BLaER1 treated with 17β-estradiol and CSF1 and Interleukin-3, amounts not matched to agents 10 nM and 100 nM (cell line): Measurements from ENCODE around the gene RAD23A.
A peak's percentile ranks its signal among the peaks of the same experiment; 100 is the strongest.

Experiments used
- H3K27ac ChIP-seq, 11 experiments: shearing (Covaris generic); formaldehyde crosslinking; 2 replicates each; pipeline ENCODE4 v1.8.1; 2022
- H3K27me3 ChIP-seq, 11 experiments: shearing (Covaris generic); formaldehyde crosslinking; 2 replicates each; pipeline ENCODE4 v1.8.1; 2022
- H3K36me3 ChIP-seq, 11 experiments: shearing (Covaris generic); formaldehyde crosslinking; 2 replicates each; pipeline ENCODE4 v1.8.1; 2022
- H3K4me1 ChIP-seq, 10 experiments: shearing (Covaris generic); formaldehyde crosslinking; 2 replicates each; pipeline ENCODE4 v1.8.1; 2022
- H3K4me2 ChIP-seq, 11 experiments: shearing (Covaris generic); formaldehyde crosslinking; 2 replicates each; pipeline ENCODE4 v1.8.1; 2022
- H3K4me3 ChIP-seq, 10 experiments: shearing (Covaris generic); formaldehyde crosslinking; 2 replicates each; pipeline ENCODE4 v1.8.1; 2022
- H3K9ac ChIP-seq, 11 experiments: shearing (Covaris generic); formaldehyde crosslinking; 2 replicates each; pipeline ENCODE4 v1.8.1; 2022
- H3K9me3 ChIP-seq, 11 experiments: shearing (Covaris generic); formaldehyde crosslinking; replicated peaks in 1 of 11; 2 replicates each; pipeline ENCODE4 v1.8.1; 2022
- H4K20me1 ChIP-seq, 11 experiments: shearing (Covaris generic); formaldehyde crosslinking; 2 replicates each; pipeline ENCODE4 v1.8.1; 2022
- Cebpa-rat ChIP-seq, 11 experiments: shearing (Covaris generic); IDR thresholded peaks; 2 replicates each; pipeline ENCODE4 v1.8.1; 2022

The RAD23A gene

GRCh38 chr19:12992729-12993128, 47.1 kb downstream of the RAD23A start:
- peaks cover 0 to 7% (median 0%) of the 10 kb centered on the region in 11 experiments; a peak in 7 of 22 replicates for H3K9me3 ChIP-seq
- no peak for TF ChIP-seq Cebpa-rat (IDR thresholded peaks at IDR 0.05)
- peaks cover 0 to 51% (median 33%) of the 10 kb centered on the region in 10 experiments; a peak in 17 of 20 replicates for H3K4me1 ChIP-seq
- no peaks in the 10 kb centered on the region for H3K36me3 ChIP-seq
- no peak overlapping the region for H3K27ac ChIP-seq
- H3K9ac ChIP-seq: no peak overlapping the region
- H3K4me2 ChIP-seq: no peak overlapping the region
- peaks cover 0 to 17% (median 13%) of the 10 kb centered on the region in 11 experiments; a peak in 16 of 22 replicates for H4K20me1 ChIP-seq
- peaks cover 6 to 24% (median 8%) of the 10 kb centered on the region in 11 experiments; a peak in 18 of 22 replicates for H3K27me3 ChIP-seq
- H3K4me3 ChIP-seq: no peak overlapping the region

- peaks cover 0 to 21% (median 16%) of the 10 kb centered on the region in 11 experiments; a peak in 16 of 22 replicates for H4K20me1 ChIP-seq
- peaks cover 6 to 24% (median 8%) of the 10 kb centered on the region in 11 experiments; a peak in 18 of 22 replicates for H3K27me3 ChIP-seq
- no peak overlapping the region for H3K4me2 ChIP-seq
- no peak overlapping the region for H3K9ac ChIP-seq
- no peak for TF ChIP-seq Cebpa-rat (IDR thresholded peaks at IDR 0.05)
- H3K27ac ChIP-seq: no peak overlapping the region
- peaks cover 0 to 7% (median 0%) of the 10 kb centered on the region in 11 experiments; a peak in 7 of 22 replicates for H3K9me3 ChIP-seq
- H3K36me3 ChIP-seq: peaks cover 0 to 3% (median 2%) of the 10 kb centered on the region in 11 experiments; a peak in 7 of 22 replicates
- peaks cover 0 to 47% (median 25%) of the 10 kb centered on the region in 10 experiments; a peak in 17 of 20 replicates for H3K4me1 ChIP-seq
- H3K4me3 ChIP-seq: no peak overlapping the region
These were observed 47.9 kb downstream of the RAD23A start for GRCh38 chr19:12993562-12993961.

GRCh38 chr19:12994701-12995595, 49.3 kb downstream of the RAD23A start, which contains the start of gene NFIX:
NFIX (plus strand) TSS chr19:12995475; CDS start chr19:12995838, 363 bp downstream.
- Histone ChIP-seq H3K4me2 (peak within 1 kb of the TSS; percentile 91 to 99 (median 97)), H3K4me1 (peaks cover 0 to 40% (median 25%) of the 10 kb centered on the region in 10 experiments; a peak in 17 of 20 replicates), H3K4me3 (peak within 1 kb of the TSS; percentile 72 to 91 (median 80)), H3K36me3 (peaks cover 0 to 16% (median 6%) of the 10 kb centered on the region in 11 experiments; a peak in 7 of 22 replicates), H4K20me1 (peaks cover 0 to 34% (median 19%) of the 10 kb centered on the region in 11 experiments; a peak in 17 of 22 replicates), H3K27ac (peak within 1 kb of the TSS in 10 of 11 experiments; percentile 50 to 82 (median 77); a peak in 20 of 22 replicates), H3K9ac (peak within 1 kb of the TSS; percentile 73 to 91 (median 84)), H3K9me3 (no peaks in the 10 kb centered on the region), H3K27me3 (peaks cover 6 to 24% (median 8%) of the 10 kb centered on the region in 11 experiments; a peak in 18 of 22 replicates)
- no peak for TF ChIP-seq Cebpa-rat (IDR thresholded peaks at IDR 0.05)

- TF ChIP-seq Cebpa-rat (IDR thresholded peaks at IDR 0.05): no peak
- Histone ChIP-seq H3K9ac (peak overlapping the region; percentile 73 to 91 (median 84)), H3K27me3 (peaks cover 6 to 24% (median 8%) of the 10 kb centered on the region in 11 experiments; a peak in 18 of 22 replicates), H4K20me1 (peaks cover 0 to 42% (median 27%) of the 10 kb centered on the region in 11 experiments; a peak in 17 of 22 replicates), H3K27ac (peak overlapping the region in 10 of 11 experiments; percentile 50 to 82 (median 77); a peak in 20 of 22 replicates), H3K36me3 (peaks cover 0 to 16% (median 6%) of the 10 kb centered on the region in 11 experiments; a peak in 7 of 22 replicates), H3K9me3 (no peaks in the 10 kb centered on the region), H3K4me1 (peaks cover 0 to 44% (median 28%) of the 10 kb centered on the region in 10 experiments; a peak in 17 of 20 replicates), H3K4me2 (peak overlapping the region; percentile 90 to 99 (median 97)), H3K4me3 (peak overlapping the region; percentile 72 to 91 (median 80))
These were observed 50.1 kb downstream of the RAD23A start for GRCh38 chr19:12995596-12996405.

- Histone ChIP-seq H3K9ac (peak overlapping the region; percentile 73 to 91 (median 84)), H4K20me1 (peaks cover 0 to 50% (median 34%) of the 10 kb centered on the region in 11 experiments; a peak in 17 of 22 replicates), H3K4me1 (peaks cover 0 to 45% (median 32%) of the 10 kb centered on the region in 10 experiments; a peak in 17 of 20 replicates), H3K36me3 (peaks cover 0 to 16% (median 6%) of the 10 kb centered on the region in 11 experiments; a peak in 7 of 22 replicates), H3K27ac (peak overlapping the region in 9 of 11 experiments; percentile 60 to 82 (median 78); a peak in 18 of 22 replicates), H3K4me3 (peak overlapping the region; percentile 72 to 91 (median 80)), H3K4me2 (peak overlapping the region; percentile 90 to 99 (median 97)), H3K9me3 (no peaks in the 10 kb centered on the region), H3K27me3 (peaks cover 6 to 24% (median 8%) of the 10 kb centered on the region in 11 experiments; a peak in 18 of 22 replicates)
- no peak for TF ChIP-seq Cebpa-rat (IDR thresholded peaks at IDR 0.05)
These were observed 50.9 kb downstream of the RAD23A start for GRCh38 chr19:12996406-12997094.

GRCh38 chr19:12997179-12997966, 51.7 kb downstream of the RAD23A start:
- peak overlapping the region in 9 of 11 experiments; percentile 90 to 99 (median 97); a peak in 18 of 22 replicates for H3K4me2 ChIP-seq
- H4K20me1 ChIP-seq: peaks cover 0 to 55% (median 37%) of the 10 kb centered on the region in 11 experiments; a peak in 17 of 22 replicates
- H3K4me3 ChIP-seq: peak overlapping the region in 3 of 10 experiments; percentile 79 to 80 (median 80); a peak in 2 of 20 replicates
- H3K36me3 ChIP-seq: peaks cover 0 to 16% (median 6%) of the 10 kb centered on the region in 11 experiments; a peak in 7 of 22 replicates
- 0 out of 22 replicates have a peak overlapping the region, but pooled peaks of 1 of the 11 experiments have one; percentile 12 for H3K27ac ChIP-seq
- TF ChIP-seq Cebpa-rat (IDR thresholded peaks at IDR 0.05): no peak
- H3K4me1 ChIP-seq: peaks cover 0 to 47% (median 35%) of the 10 kb centered on the region in 10 experiments; a peak in 17 of 20 replicates
- no peaks in the 10 kb centered on the region for H3K9me3 ChIP-seq
- H3K9ac ChIP-seq: peak overlapping the region in 6 of 11 experiments; percentile 84 to 91 (median 86); a peak in 7 of 22 replicates
- peaks cover 6 to 24% (median 8%) of the 10 kb centered on the region in 11 experiments; a peak in 18 of 22 replicates for H3K27me3 ChIP-seq
